H1 (cell line): ENCODE results near the gene MECP2. TPM values are rescaled to one million over a fixed set of nuclear protein-coding genes. Genes with fewer than 3 reads are reported as not detected.
A peak's percentile ranks its signal among the peaks of the same experiment; 100 is the strongest.

Experiments used
- CTCF ChIA-PET: fragments of 300-600 bp; sonication (Branson Sonifier 250); formaldehyde crosslinking; loops from one replicate; lab custom pipeline; 2021; ENCODE audit not compliant: partially characterized antibody; lab: Charles Lee
- POLR2A ChIA-PET: fragments of 300-600 bp; sonication (Branson Sonifier 250); formaldehyde crosslinking; loops from one replicate; lab custom pipeline; 2021; ENCODE audit warnings: inconsistent platforms; ENCODE audit not compliant: partially characterized antibody; lab: Charles Lee
- DNase-seq, 2 experiments: peaks; one replicate each; pipeline versions ENCODE4 v3.0.0 to v3.0.0-alpha.2; 2010 to 2022; ENCODE audit warnings: low spot score in 2 of 2, low read depth in 1 of 2, mixed read lengths in 1 of 2
- FAIRE-seq: peaks from 2 replicates; lab custom pipeline; 2011; peaks lifted over from hg19 to GRCh38; lab: Jason Lieb, UNC
- H2AFZ ChIP-seq: 2 replicates; pipeline ENCODE4 v1.8.1; 2012; ENCODE audit warnings: low read length, inconsistent platforms
- H2AK5ac ChIP-seq: 2 replicates; pipeline ENCODE4 v1.6.1; 2013; ENCODE audit warnings: low read depth, low read length
- H2BK120ac ChIP-seq: replicated peaks from 2 replicates; pipeline ENCODE3; 2013; ENCODE audit warnings: low read depth, low read length, inconsistent platforms
- H2BK12ac ChIP-seq: 2 replicates; pipeline ENCODE4 v1.6.1; 2013; ENCODE audit warnings: low read depth, low read length
- H2BK15ac ChIP-seq: 2 replicates; pipeline ENCODE4 v1.6.1; 2013; ENCODE audit warnings: low read length
- H2BK20ac ChIP-seq: 2 replicates; pipeline ENCODE4 v1.6.1; 2013; ENCODE audit warnings: low read length
- H2BK5ac ChIP-seq: 2 replicates; pipeline ENCODE4 v1.6.1; 2013; ENCODE audit warnings: low read depth, low read length
- H3K14ac ChIP-seq: 2 replicates; pipeline ENCODE4 v1.6.1; 2013; ENCODE audit warnings: inconsistent platforms; ENCODE audit not compliant: insufficient read length
- H3K18ac ChIP-seq: 2 replicates; pipeline ENCODE4 v1.6.1; 2013; ENCODE audit warnings: low read length; ENCODE audit errors: extremely low read depth
- H3K23ac ChIP-seq: 2 replicates; pipeline ENCODE4 v1.6.1; 2013; ENCODE audit warnings: inconsistent platforms; ENCODE audit not compliant: insufficient read length
- H3K23me2 ChIP-seq: 2 replicates; pipeline ENCODE4 v1.6.1; 2013; ENCODE audit warnings: low read depth, low read length
- H3K27ac ChIP-seq: 2 replicates; pipeline ENCODE4 v1.6.1; 2011; ENCODE audit warnings: low read depth, low read length, inconsistent platforms
- H3K27me3 ChIP-seq, 4 experiments: replicated peaks in 1 of 4; 1 replicate in 1 of 4; 2 replicates in 3 of 4; pipeline versions ENCODE4 v1.6.1 to v1.8.1; 2011 to 2013; ENCODE audit warnings: low read length in 3 of 4, mild to moderate bottlenecking in 3 of 4, inconsistent platforms in 2 of 4, mixed read lengths in 2 of 4, moderate library complexity in 1 of 4; ENCODE audit not compliant: control insufficient read depth in 3 of 4, insufficient read depth in 3 of 4; ENCODE audit errors: extremely low read depth in 1 of 4
- H3K36me3 ChIP-seq, 4 experiments: 2 replicates each; pipeline versions ENCODE4 v1.6.1 to v1.8.1; 2011 to 2013; ENCODE audit warnings: mild to moderate bottlenecking in 4 of 4, low read length in 3 of 4, moderate library complexity in 2 of 4, control low read depth in 1 of 4, inconsistent platforms in 1 of 4; ENCODE audit not compliant: insufficient read depth in 4 of 4, control insufficient read depth in 2 of 4
- H3K4ac ChIP-seq: replicated peaks from 2 replicates; pipeline ENCODE3; 2013; ENCODE audit warnings: low read length, low read depth, mixed read lengths, inconsistent platforms; ENCODE audit not compliant: insufficient read length
- H3K4me1 ChIP-seq, 4 experiments: replicated peaks in 1 of 4; 1 replicate in 1 of 4; 2 replicates in 3 of 4; pipeline versions ENCODE4 v1.6.1 to v1.8.1; 2011 to 2013; ENCODE audit warnings: low read length in 3 of 4, inconsistent platforms in 2 of 4, mixed read lengths in 1 of 4; ENCODE audit not compliant: insufficient read depth in 4 of 4, control insufficient read depth in 3 of 4
- H3K4me2 ChIP-seq, 2 experiments: 2 replicates each; pipeline versions ENCODE4 v1.6.1 to v1.8.1; 2011 to 2013; ENCODE audit warnings: low read depth in 2 of 2, low read length in 2 of 2, control low read depth in 1 of 2, inconsistent platforms in 1 of 2, mild to moderate bottlenecking in 1 of 2; ENCODE audit not compliant: insufficient read depth in 1 of 2
- H3K4me3 ChIP-seq, 4 experiments: fragments of 200-600, 300-600 bp in 1 of 4; sonication (generic), shearing (Covaris generic), sonication (Bioruptor Twin) in 1 of 4; 2 replicates each; pipeline versions ENCODE4 v1.5.1 to v1.8.1; 2011 to 2016; ENCODE audit warnings: low read length in 4 of 4, low read depth in 3 of 4, control low read depth in 2 of 4, inconsistent platforms in 2 of 4, mild to moderate bottlenecking in 2 of 4, mixed read lengths in 1 of 4, moderate library complexity in 1 of 4; ENCODE audit not compliant: insufficient read depth in 2 of 4; ENCODE audit errors: extremely low read depth in 1 of 4
- H3K56ac ChIP-seq: replicated peaks from 2 replicates; pipeline ENCODE3; 2013; ENCODE audit warnings: low read depth, mild to moderate bottlenecking, mixed read lengths, low read length, inconsistent platforms; ENCODE audit not compliant: insufficient read length
- H3K79me1 ChIP-seq: 2 replicates; pipeline ENCODE4 v1.6.1; 2013; ENCODE audit warnings: low read depth, low read length, control low read depth
- H3K79me2 ChIP-seq, 2 experiments: 2 replicates each; pipeline versions ENCODE4 v1.6.1 to v1.8.1; 2012 to 2013; ENCODE audit warnings: low read length in 2 of 2, mild to moderate bottlenecking in 2 of 2, inconsistent platforms in 1 of 2; ENCODE audit not compliant: insufficient read depth in 2 of 2, control insufficient read depth in 1 of 2
- H3K9ac ChIP-seq, 4 experiments: replicated peaks in 1 of 4; 1 replicate in 1 of 4; 2 replicates in 3 of 4; pipeline versions ENCODE4 v1.6.1 to v1.8.1; 2011 to 2013; ENCODE audit warnings: low read depth in 3 of 4, low read length in 3 of 4, control low read depth in 2 of 4, mild to moderate bottlenecking in 2 of 4, moderate library complexity in 2 of 4, inconsistent platforms in 1 of 4; ENCODE audit errors: extremely low read depth in 1 of 4
- H3K9me3 ChIP-seq, 2 experiments: 2 replicates each; pipeline versions ENCODE4 v1.6.1 to v1.8.1; 2012 to 2013; ENCODE audit warnings: mild to moderate bottlenecking in 2 of 2, moderate library complexity in 2 of 2, control low read depth in 1 of 2, inconsistent platforms in 1 of 2, low read depth in 1 of 2, low read length in 1 of 2, mixed read lengths in 1 of 2; ENCODE audit not compliant: insufficient read depth in 2 of 2
- H4K20me1 ChIP-seq, 2 experiments: replicated peaks in 1 of 2; 2 replicates each; pipeline versions ENCODE3 to v1.8.1; 2011 to 2013; ENCODE audit warnings: inconsistent platforms in 2 of 2, low read length in 2 of 2, mild to moderate bottlenecking in 1 of 2; ENCODE audit not compliant: insufficient read depth in 2 of 2, control insufficient read depth in 1 of 2
- H4K5ac ChIP-seq: 2 replicates; pipeline ENCODE4 v1.6.1; 2013; ENCODE audit warnings: low read length, low read depth, mixed read lengths, inconsistent platforms; ENCODE audit not compliant: insufficient read length
- H4K8ac ChIP-seq: 2 replicates; pipeline ENCODE4 v1.8.0; 2013; ENCODE audit warnings: mild to moderate bottlenecking, moderate library complexity, low read length, inconsistent platforms; ENCODE audit not compliant: insufficient read depth; ENCODE audit errors: extremely low read depth
- H4K91ac ChIP-seq: replicated peaks from 2 replicates; pipeline ENCODE3; 2013; ENCODE audit warnings: low read length, mixed read lengths, inconsistent platforms; ENCODE audit not compliant: insufficient read length
- CEBPB ChIP-seq: IDR thresholded peaks from 2 replicates; pipeline ENCODE4 v1.6.1; 2012; ENCODE audit warnings: low read depth, low read length
- CREB1 ChIP-seq: IDR thresholded peaks from 2 replicates; pipeline ENCODE4 v1.6.1; 2012; ENCODE audit warnings: inconsistent platforms
- EGR1 ChIP-seq: IDR thresholded peaks from 2 replicates; pipeline ENCODE4 v1.6.1; 2011; ENCODE audit warnings: low read depth, low read length, borderline replicate concordance
- GABPA ChIP-seq: IDR thresholded peaks from 2 replicates; pipeline ENCODE4 v1.6.1; 2011; ENCODE audit warnings: mild to moderate bottlenecking, low read length, moderate library complexity, borderline replicate concordance; ENCODE audit not compliant: insufficient read depth
- GTF2F1 ChIP-seq: IDR thresholded peaks from 2 replicates; pipeline ENCODE4 v1.6.1; 2012; ENCODE audit warnings: low read depth, low read length, improper control_type of control experiment, borderline replicate concordance
- HDAC6 ChIP-seq: IDR thresholded peaks from one replicate; pipeline ENCODE4 v1.7.1; 2012; ENCODE audit warnings: low read depth, mild to moderate bottlenecking, inconsistent platforms, low read length, moderate library complexity
- KDM1A ChIP-seq: fragments of 200-600, 300-600 bp; sonication (generic); IDR thresholded peaks from 2 replicates; pipeline ENCODE4 v1.7.1; 2016; ENCODE audit warnings: mild to moderate bottlenecking, low read length, borderline replicate concordance
- KDM4A ChIP-seq: IDR thresholded peaks from one replicate; pipeline ENCODE4 v1.7.1; 2012; ENCODE audit warnings: low read depth, mild to moderate bottlenecking, moderate library complexity, low read length, inconsistent platforms; ENCODE audit not compliant: severe bottlenecking
- MAX ChIP-seq: IDR thresholded peaks from 2 replicates; pipeline ENCODE4 v1.6.1; 2012; ENCODE audit warnings: inconsistent platforms
- NANOG ChIP-seq: IDR thresholded peaks from 2 replicates; pipeline ENCODE4 v1.6.1; 2011; ENCODE audit warnings: low read length, low read depth, mild to moderate bottlenecking, inconsistent platforms; ENCODE audit not compliant: insufficient read depth, poor library complexity, severe bottlenecking
- POLR2AphosphoS5 ChIP-seq: IDR thresholded peaks from 2 replicates; pipeline ENCODE4 v1.6.1; 2011; ENCODE audit warnings: low read depth, low read length
- RFX5 ChIP-seq: IDR thresholded peaks from 2 replicates; pipeline ENCODE4 v1.6.1; 2011; ENCODE audit warnings: low read depth, low read length, improper control_type of control experiment, borderline replicate concordance
- SUZ12 ChIP-seq: fragments of 200-600 bp; sonication (generic); IDR thresholded peaks from 2 replicates; pipeline ENCODE4 v1.6.1; 2012; ENCODE audit warnings: mild to moderate bottlenecking, inconsistent platforms, low read length, moderate library complexity, mixed read lengths
- WGBS, 2 experiments: shearing (Covaris generic) in 1 of 2; methylation state at CpG; one replicate each; pipeline versions ENCODE4 v1.1.6 to v1.1.7; 2013 to 2015; ENCODE audit warnings: low lambda C conversion rate in 2 of 2, mixed read lengths in 2 of 2, inconsistent platforms in 1 of 2, low coverage in 1 of 2, missing lambda C conversion rate in 1 of 2; ENCODE audit not compliant: insufficient replicate concordance in 2 of 2, insufficient coverage in 1 of 2, insufficient read length in 1 of 2; ENCODE audit errors: extremely low coverage in 1 of 2, missing lambda C conversion rate in 1 of 2; 5-methylcytosine and 5-hydroxymethylcytosine counted together
- polyA plus RNA-seq, 7 experiments: library from polyadenylated mRNA; depleted of rRNA in 3 of 7; stranded (reverse) in 5 of 7; unstranded in 2 of 7; fragments of >200 nt in 5 of 7; fragments of 200-250 nt in 2 of 7; gene quantifications; 1 replicate in 5 of 7; 2 replicates in 1 of 7; 4 replicates in 1 of 7; pipeline versions ENCODE4 v1.2.1 to v1.2.3, GENCODE V29; 2011 to 2013; ENCODE audit warnings: missing spikeins in 2 of 7, mixed read lengths in 2 of 7
- total RNA-seq: library from RNA; stranded (reverse); fragmentation: NEBNext Ultra II Directional; extraction: Animal tissue kit (Norgen Biotek cat#: 25700); gene quantifications from 2 replicates; pipeline ENCODE4 v1.2.1, GENCODE V29; 2021

MECP2 gene
- total and polyA plus RNA-seq, 2 of the 8 experiments (the other 6 are each of a cell fraction or from before 2014, with no cell fraction given) = 5.0 to 32.4 TPM

DNA sequence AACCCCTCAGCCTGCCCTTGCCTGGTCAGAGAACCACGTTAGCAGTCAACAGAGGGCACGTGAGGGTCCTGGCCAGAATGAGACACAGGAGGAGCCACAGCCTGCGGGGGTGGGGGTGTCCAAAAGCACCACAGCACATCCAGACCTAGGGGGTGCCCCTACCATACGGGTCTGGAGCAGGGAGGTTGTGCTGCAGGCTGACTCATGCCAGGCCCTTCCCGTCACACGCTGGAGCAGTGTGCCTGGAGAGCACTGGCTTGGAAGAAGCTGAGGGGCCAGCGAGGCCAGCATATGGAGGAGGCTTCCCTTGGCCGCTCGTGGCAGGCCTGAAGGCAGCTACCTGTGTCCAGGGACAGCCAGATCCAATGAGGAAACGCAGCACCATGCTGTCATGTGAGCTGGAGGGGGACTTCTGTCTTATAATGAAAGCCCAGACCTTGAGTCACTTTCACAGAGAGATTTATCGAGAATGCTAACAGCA lies 76.3 kb downstream of the MECP2 start:
- no peak overlapping the region for H4K5ac ChIP-seq
- H4K8ac ChIP-seq = no peak overlapping the region; the same call in 1 of the 2 replicates
- H3K27me3 ChIP-seq = no peaks in the 10 kb centered on the region
- no peak overlapping the region for H2BK15ac ChIP-seq
- no peak overlapping the region for H2BK120ac ChIP-seq
- no peaks in the 10 kb centered on the region for H4K20me1 ChIP-seq
- ChIA-PET POLR2A (interaction anchor here (0.9 to 1.6 kb wide), 6 partner anchors 14 to 95 kb away, joined by 3 to 6 read pairs (median 3); partner anchors contain the start of genes ARHGAP4 and MECP2), CTCF (interaction anchor here (0.7 to 1.5 kb wide), 4 partner anchors 17 to 126 kb away, joined by 3 to 8 read pairs (median 4); no protein-coding TSS in a partner anchor)
- no peaks in the 10 kb centered on the region for H3K79me2 ChIP-seq
- H3K79me1 ChIP-seq = no peaks in the 10 kb centered on the region
- H2BK5ac ChIP-seq = no peak overlapping the region; the same call in 1 of the 2 replicates
- no peak overlapping the region for H3K4ac ChIP-seq
- no peak overlapping the region for H4K91ac ChIP-seq
- no peak overlapping the region for H3K23ac ChIP-seq
- H3K27ac ChIP-seq = no peak overlapping the region
- FAIRE-seq (no peak), DNase-seq (no peak)
- no peak overlapping the region for H2BK20ac ChIP-seq
- H3K23me2 ChIP-seq = peaks cover 2% of the 10 kb centered on the region; the same call in 1 of the 2 replicates
- no peak overlapping the region for H2BK12ac ChIP-seq
- no peaks in the 10 kb centered on the region for H3K9me3 ChIP-seq
- no peak overlapping the region for H2AFZ ChIP-seq
- no peak overlapping the region for H3K18ac ChIP-seq
- H3K36me3 ChIP-seq = peaks cover 2 to 10% (median 5%) of the 10 kb centered on the region in 4 experiments; a peak in 3 of 8 replicates
- no peak overlapping the region for H3K4me3 ChIP-seq
- H3K56ac ChIP-seq = no peak overlapping the region
- peak overlapping the region in 1 of 2 experiments; percentile 74; a peak in 1 of 4 replicates for H3K4me2 ChIP-seq
- 84% methylated on average over 6 of the region's 11 CpGs; no CpG with 5 or more reads in 1 of the 2 experiments for WGBS, 2 experiments
- no peak overlapping the region for H3K9ac ChIP-seq
- no peak overlapping the region for H3K14ac ChIP-seq
- H2AK5ac ChIP-seq = no peak overlapping the region
- H3K4me1 ChIP-seq = peaks cover 2 to 29% (median 9%) of the 10 kb centered on the region in 4 experiments
- no peak for TF ChIP-seq KDM4A
- TF ChIP-seq GABPA = no peak
- TF ChIP-seq EGR1 = no peak
- no peak for TF ChIP-seq HDAC6
- TF ChIP-seq RFX5 = no peak
- TF ChIP-seq GTF2F1 = no peak
- TF ChIP-seq CEBPB = no peak
- no peak for TF ChIP-seq POLR2AphosphoS5
- TF ChIP-seq SUZ12 = no peak
- TF ChIP-seq NANOG = no peak
- TF ChIP-seq KDM1A = no peak
- TF ChIP-seq CREB1 = no peak
- TF ChIP-seq MAX = no peak
